IPS DF 4.7 (cell line): ENCODE measurements around the gene RPLP2.

Experiments used
- DNase-seq: peaks from one replicate; pipeline ENCODE4 v3.0.0-alpha.2; 2013; ENCODE audit warnings: low spot score; ENCODE audit errors: extremely low read depth

Gene RPLP2

DNA sequence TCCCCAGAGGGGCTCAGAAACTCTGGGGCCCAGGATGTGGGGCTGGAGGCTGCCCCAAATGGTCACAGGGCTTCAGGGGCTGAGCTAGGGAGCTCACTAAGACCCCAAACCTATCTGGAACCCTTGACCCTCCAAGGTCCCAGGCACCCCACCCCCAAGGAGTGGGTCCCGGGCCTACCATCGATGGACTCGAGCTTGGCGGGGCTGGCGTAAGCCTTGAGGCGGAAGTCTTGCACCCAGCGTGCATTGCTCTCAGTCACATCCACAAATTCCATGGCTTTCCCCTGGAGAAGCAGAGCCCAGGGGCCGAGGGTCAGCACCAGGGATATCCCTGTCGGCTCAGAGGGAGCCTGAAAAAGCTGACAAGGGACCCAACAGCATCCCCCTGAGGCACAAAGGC lies 35.9 kb upstream of the RPLP2 start:
- DNase-seq: no peak

DNA sequence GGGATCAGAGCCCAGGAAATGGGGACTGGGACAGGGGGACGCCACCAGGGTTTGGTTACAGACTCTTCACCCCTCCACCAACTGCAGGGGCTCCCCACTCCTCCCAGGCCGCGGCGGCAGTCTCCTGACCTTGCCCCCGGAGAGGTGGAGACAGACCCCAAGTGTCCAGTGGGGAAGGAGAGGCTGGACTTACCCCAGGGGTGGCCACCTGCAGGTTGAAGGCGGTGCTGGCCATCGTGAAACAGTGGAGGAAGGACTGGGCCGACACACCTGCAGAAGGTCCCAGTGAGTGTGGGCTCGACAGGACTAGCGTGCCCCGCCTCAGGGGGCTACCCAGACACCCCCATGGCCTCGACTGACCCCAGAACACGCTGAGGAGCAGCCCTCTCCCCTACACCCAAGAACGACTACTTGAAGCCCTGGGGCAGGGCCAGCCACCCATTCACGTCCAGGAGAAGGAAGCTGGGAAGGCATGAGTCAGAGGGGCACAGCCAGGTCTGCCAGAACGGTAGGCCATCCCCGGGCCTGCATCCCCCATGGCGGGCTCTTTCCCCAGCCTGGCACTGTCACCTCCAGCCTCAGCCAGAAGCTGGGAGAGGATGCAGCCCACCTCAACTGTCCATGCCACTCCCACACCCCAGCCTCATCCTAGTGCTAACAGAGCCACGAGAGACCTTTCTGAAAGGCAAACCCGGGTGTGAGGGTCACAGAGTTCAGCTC lies 34.7 kb upstream of the RPLP2 start:
- no peak for DNase-seq

DNA sequence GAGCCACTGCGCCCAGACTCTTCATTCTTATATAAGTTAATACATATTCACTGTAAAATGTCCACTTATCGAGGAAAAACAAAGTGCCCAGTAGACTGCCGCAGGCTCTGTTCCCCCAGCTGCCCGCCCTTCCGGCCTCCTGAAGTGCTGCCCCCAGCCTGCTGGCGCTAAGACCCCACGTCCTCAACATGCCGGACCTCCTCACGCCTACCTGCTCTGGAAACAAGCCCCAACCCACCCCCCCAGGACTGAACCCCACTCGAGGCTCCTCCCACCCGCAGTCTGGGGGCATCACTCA lies 33.6 kb upstream of the RPLP2 start:
- DNase-seq: no peak

DNA sequence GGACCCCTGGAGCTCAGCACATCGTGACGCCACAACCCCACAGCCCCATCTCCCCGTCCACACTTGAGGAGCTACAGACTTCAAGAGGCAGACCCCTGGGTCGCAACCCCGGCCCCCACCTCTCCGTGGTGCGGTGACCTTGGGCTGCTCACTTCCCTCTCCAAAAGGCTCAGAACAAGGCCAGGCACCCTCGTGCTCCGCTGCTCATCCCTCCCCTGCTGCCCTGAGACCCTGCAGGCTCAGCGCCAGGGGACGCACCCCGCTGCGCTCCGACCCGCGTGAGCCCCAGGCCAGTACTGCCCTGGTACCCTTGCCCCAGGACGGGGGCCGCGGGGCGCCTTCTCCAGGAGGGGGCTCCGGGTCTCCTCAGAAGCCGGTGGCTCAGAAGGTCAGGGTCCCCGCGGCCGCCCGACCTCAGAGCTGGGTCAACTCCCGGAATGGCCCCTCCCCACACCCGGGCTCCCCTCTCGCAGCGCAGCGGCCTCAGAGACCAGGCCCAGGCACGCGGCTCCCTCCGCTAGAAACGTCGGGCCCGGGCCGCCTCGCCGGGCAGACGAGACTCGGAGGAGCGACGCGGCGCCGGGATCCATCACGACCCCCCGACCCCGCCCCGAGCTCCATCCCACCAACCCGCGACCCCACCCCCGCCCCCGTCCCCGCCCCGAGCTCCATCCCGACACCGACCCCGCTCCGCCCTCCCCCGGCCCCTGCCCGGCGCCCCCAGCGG lies 33.0 kb upstream of the RPLP2 start:
- no peak for DNase-seq

DNA sequence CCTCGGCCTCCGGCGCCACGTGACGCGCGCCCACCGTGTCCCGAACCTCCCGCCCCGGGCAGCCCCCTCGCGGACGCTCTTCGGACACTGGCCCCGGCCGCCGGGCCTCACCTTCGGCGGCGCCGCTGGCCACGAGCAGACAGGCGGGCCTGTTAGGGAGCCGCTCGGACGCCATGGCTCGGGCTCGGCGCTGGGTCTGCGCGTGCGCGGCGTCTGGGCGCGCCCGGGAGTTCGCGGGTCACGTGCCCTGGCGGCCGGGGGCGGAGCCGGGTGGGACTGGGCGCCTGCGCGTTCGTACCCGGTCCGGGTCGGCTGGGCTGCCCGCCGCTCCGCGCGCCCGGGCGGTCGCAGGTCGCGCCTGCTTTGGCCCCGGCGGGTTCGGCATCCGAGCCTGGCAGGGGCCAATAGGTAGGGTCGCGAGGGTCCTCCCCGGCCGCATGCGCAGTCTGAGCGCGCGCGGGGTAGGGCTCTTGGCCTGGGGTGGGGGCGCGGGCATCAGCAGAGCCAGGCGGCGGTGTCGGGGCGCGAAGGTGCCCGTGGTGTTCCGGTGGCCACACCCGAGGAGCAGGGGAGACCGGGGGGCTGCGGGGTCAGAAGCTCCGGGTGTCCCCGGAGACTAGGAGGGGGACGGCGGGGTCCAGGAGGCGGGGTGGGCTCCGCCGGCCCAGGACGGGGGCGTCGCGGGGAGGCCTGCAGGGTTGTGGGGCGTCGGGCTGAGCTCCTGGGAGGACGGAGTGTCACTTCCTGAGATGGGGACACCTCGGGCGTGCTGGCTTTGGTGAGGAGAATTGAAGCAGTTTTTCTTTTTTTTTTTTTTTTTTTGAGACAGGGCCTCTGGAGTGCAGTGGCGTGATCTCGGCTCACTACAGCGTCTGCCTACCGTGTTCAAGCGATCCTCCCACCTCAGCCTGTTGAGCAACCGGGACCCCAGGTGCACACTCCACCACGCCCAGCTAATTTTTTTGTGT lies 32.2 kb upstream of the RPLP2 start, which contains the start of gene GATD1:
Gene GATD1 (minus strand): TSS at position 200 of the 968 bp plus-strand sequence. CDS start 25 bp downstream, at position 175.
- no peak for DNase-seq

DNA sequence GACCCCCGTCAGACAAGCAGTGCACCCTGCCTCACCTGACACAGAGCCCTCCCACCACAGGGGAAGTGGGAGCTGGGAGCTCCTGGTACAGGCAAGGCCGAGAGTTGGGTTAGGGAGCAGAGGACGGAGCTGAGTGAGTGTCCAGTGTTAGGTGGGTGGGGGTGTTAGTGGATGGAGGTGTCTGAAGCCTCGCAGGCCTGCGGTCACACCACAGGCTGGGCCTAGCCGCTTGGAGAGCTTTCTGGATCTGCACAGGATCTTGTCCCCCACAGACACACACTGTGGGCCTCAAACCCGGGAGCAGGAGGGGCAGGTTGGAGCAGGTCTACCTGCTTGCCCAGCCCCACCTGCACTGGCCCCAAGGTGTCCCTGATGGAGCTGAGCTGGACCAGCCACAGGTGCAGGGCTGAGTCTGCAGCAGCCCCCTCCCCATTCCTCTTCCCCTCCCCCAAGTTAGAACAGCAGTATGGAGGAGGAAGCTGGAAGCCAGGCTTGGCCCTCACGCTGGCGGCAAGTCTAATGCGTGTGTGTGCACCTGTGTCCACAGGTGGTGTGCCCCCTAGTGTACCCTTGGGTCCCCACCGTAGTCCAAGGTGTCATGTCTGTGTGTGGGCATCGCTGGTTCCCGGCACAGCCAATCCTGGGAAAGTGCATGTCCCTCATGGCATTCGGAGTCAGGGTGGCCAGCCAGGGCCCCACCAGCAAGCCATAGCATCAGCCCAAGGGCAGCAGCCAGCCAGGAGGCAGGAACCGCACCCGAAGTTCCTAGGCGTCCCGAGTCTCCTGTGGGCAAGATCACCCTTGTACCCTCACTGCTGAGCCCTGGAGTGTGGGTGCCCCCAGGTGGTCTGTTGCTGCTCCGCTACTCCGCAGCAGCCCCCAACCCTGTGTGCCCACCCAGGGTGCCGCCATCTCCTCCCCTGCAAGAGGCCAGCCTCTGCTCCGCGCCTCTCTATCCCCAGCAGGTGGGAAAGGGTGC lies 30.5 kb upstream of the RPLP2 start:
- DNase-seq: no peak

DNA sequence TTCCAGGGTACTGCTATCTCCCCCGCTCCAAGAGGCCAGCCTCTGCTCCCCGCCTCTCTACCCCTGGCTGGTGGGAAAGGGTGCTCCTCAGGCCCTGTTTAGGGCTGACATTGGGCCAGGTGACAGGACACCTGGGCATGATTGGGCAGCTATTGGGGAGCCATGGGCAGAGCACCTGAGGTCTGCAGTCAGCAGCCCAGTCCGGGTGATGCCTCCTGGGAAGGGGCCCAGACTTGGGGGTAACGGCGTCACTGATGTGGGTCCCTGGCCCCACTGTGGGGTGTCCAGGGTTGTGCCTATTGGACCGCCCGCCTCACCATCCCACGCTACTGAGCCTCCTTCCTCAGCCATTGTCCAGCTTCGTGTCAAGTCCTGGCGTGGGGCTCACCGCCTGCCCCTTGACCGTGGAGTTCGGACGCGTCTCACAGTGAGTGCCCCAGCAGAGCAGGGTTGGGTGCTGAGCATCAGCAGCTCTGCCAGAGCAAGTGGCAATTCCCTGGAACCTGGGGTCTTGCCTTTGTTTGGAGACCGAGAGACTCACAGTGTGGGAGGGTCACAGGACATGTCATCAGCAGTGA lies 29.7 kb upstream of the RPLP2 start:
- no peak for DNase-seq

DNA sequence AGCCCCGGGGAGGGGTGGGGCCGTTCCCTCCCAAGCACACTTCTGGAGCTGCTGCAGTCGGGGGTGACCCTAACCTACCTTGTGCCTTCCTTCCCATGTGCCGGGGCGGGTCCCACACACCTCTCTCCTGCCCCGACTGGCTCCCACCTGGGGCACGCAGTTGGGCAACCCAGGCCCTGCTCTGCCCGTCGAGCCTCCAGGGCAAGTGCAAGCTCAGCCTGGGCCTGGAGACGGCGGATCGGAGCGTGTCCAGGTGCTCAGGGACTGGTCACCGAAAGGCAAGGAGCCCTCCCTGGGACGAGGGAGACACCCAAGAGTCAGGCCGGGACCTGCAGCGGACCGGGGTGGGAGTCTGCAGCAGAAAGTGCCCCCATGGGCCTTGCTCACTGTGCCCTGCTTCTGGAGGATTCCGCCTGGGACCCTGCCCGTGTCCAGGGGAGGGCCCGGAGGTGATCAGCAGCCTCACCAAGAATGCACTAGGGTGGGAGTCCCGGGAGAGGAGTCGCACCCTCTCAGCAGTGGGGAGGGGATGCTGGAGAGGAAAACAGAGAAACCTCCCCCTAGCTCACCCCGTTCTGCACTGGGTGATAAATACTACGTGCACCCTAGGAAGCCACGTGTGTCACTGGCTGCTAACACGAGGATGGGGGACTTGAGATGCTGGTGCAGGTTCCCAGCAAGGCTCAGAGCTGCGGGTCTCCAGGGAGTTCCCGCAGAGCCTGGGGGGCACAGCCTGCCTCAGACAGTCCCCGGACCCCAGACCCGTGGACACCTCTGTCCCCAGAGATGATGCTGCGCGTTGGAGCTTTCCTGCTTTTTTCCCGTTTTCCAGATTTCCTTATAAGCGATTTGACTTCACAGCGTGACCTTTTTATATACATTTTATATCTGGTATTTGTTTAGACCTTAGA lies 27.2 kb upstream of the RPLP2 start:
- DNase-seq: no peak

DNA sequence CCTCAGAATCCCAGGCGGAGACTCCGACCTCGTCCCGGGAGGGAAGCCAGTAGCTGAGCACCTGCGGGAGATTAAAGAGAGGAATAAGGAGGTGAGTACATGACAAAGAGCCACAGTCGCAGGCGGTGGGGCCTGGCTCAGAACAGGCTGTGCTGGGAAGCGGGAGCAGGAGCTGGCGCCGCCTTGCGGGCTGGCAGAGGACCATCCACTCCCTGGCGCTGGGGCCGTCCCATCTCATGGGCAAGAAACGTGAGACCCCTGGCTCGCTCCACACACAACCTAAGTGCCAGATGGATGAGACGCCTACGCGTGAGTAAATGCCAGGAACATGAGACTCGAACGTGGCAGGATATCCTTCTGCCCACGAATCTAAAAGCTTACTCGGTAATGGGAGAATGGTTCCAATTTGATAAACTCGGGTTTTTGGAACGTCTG lies 26.2 kb upstream of the RPLP2 start:
- DNase-seq: no peak

DNA sequence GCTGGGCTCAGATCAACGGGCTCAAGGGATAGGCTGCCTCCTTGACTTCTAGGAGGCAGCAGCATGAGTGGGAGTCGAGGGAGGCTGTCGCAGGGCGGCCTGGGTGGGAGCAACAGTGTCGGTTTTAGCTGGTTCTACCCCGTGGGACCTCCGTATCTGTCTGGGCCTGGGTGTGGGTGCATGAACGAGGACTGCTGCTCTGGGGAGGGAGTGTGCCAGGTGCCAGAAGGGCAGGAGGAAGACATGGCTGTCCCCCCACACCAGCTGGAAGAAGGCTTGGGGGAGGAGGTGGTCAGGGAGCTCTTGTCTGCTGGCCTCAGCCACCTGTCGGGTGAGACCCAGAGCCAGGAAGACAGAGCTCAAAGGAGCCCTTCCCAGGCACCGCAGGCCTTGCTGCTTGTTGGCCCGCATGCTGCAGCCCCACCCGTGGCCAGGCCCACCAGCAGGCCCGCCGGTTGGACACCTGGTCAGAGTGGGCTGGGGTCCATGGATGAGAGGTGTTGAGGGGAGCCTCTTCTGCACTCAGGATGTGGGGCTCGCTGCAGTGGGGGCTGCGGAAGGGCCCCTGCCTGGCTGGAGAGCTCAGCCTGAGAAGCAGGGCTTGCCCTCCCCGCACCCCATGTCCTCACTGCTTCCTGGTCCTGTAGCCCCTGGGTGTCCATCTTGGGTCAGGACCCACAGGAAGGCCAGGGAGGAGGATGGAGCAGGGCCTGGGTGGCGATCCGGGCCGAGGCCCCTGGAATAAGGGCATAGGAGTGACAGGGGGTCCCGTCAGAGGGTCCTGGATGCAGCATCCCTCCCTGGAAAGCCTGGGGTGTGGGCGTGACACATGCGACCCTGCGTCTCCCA lies 23.3 kb upstream of the RPLP2 start:
- DNase-seq: no peak

DNA sequence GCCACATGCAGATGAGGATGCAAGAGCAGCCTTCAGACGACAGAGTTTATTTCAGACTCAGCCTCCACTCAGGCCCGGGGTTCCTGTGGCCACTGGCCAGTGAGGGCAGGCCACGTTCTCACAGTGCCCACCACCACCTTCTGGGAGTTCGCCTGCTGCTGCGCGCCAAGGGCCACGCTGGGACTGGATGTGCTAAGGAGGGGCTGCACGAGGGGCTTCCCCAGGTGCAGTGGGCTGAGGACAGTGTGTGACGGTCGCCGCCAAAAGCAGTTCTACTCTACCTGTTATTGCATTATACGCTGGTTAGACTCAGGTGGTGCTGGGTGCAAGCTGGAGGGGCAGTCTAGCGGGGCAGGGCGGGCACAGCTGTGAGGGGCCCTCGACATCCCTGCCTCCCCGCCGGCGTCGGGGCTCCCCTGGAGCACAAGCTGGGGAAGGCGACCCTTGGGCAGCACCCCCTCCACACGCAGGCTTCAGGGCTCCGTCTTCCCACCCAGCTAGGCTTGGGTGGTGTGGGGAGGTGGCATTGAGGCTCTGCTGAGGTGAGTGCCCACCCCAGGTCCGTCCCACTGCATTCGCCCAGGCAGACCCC lies 22.6 kb upstream of the RPLP2 start:
- DNase-seq: no peak

DNA sequence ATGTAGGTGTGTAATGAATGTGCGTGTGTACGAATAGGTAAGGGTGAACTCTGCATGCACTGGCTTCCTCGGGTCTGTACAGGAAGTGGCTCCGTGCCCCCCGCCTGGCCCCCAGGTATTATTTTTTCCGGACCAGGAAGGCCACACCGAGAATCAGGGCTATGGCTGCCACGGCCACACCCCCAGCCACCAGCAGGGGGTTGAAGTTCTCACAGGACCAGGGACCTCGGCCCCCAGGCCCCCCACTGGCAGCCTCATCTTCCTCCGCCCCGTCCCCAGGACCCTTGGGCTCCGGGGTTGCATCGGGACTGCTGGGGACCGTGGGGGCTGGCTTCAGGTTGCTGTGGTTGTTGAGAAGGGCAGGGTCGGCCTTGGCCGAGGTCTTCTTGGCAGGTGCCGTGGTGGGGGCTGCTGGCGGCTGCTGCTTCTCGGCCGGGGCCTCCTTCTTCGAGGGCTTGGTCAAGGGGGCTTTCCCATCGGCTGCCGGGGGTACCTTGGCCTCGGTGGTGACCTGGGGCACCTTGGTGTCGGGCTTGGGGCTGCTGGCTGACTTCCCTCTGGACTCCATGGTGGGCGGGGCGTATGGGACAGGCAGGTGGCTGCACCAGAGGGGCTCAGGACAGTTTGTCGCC lies 21.6 kb upstream of the RPLP2 start:
- DNase-seq: no peak

DNA sequence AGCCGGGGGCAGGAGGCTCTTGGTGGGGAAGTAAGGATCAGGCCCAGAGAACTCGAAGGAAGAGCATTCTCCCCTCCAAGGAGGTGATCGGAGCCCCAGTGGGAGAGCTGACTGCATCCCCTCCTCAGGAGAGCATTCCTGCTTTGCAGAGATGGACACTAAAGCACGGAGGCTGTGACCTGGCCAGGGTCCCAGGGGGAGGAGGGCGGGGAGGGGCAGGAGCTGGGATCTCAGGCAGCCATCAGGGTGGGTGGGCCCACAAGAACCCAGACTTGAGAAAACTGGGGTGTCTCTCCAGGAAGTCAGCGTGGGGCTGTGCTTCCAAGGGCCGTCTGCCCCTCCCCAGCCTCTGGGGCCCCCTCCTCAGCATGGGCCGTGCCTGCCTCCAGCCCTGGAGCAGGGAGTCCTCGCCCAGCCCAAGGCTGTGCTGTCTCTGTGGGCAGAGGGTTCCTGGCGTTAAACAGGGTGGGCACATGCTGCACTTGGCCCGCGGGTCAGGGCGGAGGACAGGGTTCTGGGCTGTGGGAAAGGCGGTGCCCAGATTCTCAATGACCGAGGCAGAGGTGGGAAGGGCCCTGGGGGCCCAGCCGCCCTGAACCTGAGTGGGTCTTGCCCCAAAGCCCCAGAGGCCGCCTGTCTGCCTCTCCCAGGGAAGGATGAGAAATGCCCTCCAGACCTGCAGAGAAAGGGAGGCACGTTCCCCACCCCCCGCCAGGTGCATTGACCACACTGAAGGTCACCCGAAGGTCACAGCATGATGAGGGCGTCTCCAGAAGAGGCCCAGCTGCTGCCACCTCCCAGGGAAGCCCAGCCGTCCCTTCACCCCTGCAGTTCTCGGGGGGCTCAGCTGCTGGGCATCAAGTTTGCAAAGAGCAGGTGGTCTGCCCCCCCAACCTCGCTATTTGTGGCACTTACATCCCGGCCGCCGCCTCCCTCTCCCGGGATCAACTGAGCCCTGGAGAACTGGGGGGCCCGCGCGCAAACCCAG lies 20.5 kb upstream of the RPLP2 start:
- no peak for DNase-seq

DNA sequence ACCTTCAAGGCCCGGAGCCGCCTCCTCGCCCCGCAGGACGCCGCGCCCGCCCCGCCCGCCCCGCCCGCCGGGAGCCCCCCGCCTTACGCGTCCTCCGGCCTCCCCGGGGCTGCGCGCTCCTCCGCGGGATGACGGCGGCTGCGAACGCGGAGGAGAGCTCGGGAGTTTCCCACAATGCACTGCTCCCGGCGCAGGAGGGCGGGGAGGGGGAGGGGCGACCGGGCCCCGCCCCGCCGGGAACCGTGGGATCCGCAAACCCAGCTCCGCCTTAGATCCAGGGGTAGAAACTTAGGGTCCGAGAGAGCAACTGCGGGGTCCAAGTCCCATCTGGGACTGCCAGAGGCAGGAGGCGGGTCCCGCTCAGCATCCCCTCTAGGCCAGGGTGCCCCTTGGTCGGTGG lies 19.8 kb upstream of the RPLP2 start, which contains the start of gene CEND1:
Gene CEND1 (minus strand): TSS at position 148 of the 400 bp plus-strand sequence. CDS start 1,514 bp downstream, outside the sequence.
- DNase-seq: no peak

DNA sequence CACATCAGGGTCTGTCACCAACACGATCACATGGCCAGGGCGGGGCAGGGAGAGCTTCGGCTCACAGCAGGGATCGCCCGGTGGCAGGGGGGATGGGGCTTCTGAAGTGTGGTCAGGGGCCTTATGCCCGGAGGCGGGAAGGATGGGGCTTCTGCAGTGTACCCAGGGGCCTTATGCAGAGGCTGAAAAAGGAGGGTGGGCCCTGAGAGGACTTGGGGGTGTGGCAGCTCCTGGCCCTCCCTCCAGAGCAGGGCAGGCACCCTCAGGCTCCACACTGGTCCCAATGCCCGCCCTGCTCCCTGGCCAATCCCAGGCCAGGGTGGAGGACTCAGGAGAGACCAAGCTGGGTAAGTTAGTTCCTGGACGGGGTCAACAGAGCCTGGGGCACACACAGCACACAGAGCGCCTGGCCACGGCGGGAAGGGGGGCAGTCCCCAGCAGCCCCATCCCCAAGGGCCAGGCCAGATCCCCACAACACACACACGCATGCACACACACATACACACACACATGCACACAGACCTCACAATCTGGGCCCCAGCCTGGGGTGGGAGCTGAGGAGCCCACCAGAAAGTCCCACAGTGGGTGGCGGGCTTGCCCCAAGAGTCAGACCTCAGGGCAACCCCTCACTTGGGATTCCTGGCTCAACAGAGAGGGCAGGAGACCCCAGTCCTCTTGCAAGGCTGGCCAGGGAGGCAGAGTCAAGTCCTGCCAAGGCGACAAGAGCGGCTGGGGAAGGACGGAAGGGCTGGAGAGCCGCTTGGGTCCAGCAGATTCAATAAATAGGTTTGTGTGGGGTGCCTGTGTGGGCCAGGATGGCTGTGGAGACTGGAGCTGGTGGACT lies 18.8 kb upstream of the RPLP2 start:
- no peak for DNase-seq
